D721Med (cell line): ENCODE results near the gene AKAP14.
"Not testable (repeated sequence)": the region's sequence is repeated elsewhere in the genome, so short reads cannot be mapped to it uniquely, and the experiment has no call there.

ENCODE experiments used
- DNase-seq: peaks from one replicate; pipeline ENCODE4 v3.0.0; 2011; ENCODE audit warnings: low spot score; ENCODE audit not compliant: insufficient read length
- FAIRE-seq: peaks from 2 replicates; lab custom pipeline; 2011; peaks lifted over from hg19 to GRCh38; lab: Jason Lieb, UNC
- CTCF ChIP-seq: IDR thresholded peaks from 2 replicates; pipeline ENCODE4 v1.5.1; 2012; ENCODE audit warnings: mild to moderate bottlenecking, control low read depth; ENCODE audit not compliant: insufficient read depth; ENCODE audit errors: missing control alignments

The AKAP14 gene

GRCh38 chrX:119954374-119954773, 58.7 kb downstream of the AKAP14 start:
- no peak for FAIRE-seq
- TF ChIP-seq CTCF: no peak
- no peak for DNase-seq

- DNase-seq, FAIRE-seq: not testable (repeated sequence)
Observed at GRCh38 chrX:119955807-119956570, 60.3 kb downstream of the AKAP14 start.

- DNase-seq (no peak), FAIRE-seq (no peak)
- no peak for TF ChIP-seq CTCF
Observed at GRCh38 chrX:119960625-119961024, 64.9 kb downstream of the AKAP14 start.

- DNase-seq, FAIRE-seq: not testable (repeated sequence)
Observed at GRCh38 chrX:119966837-119967236, 71.1 kb downstream of the AKAP14 start.
